Activated T-cell treated with anti-CD3 and anti-CD28 coated beads for 24 hours (primary cell): ENCODE measurements around the gene ACTA1.
"Not testable (repeated sequence)": the region's sequence is repeated elsewhere in the genome, so short reads cannot be mapped to it uniquely, and the experiment has no call there.

Experiments
- DNase-seq: peaks from one replicate; pipeline ENCODE4 v3.0.0-alpha.2; 2020; ENCODE audit warnings: low read depth

ACTA1 gene

DNA sequence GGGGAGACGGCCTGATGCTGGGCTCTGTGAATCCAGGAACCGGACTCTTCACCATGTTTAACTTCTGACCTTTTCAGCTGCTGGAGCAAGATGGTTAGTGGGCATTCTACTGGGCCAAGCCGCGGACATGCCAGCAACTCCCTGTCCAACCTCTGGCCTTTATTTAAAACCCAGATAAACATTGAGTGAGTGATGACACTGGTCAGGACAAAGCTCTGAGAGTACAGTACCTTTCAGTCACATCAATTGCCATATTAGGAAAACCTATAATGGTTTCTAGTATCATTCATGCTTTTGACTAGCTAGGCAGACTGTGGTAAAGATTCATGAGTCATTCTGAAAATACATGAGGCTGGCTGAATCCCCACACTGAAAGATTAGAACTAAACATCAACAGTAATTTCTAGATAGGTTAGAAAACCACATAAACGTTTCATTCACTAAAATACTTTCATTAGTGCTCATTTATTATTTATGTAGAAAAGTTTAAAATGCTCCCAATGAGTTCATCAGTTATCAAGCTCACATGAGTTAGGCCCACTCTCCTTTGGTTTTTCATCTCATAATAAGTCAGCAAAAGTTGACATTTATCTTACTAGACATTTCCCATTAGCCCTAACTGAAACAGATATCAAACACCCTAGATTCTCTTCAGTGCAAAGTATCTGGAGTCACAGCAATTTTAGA, 7.1 kb upstream of the ACTA1 start:
- no peak for DNase-seq

DNA sequence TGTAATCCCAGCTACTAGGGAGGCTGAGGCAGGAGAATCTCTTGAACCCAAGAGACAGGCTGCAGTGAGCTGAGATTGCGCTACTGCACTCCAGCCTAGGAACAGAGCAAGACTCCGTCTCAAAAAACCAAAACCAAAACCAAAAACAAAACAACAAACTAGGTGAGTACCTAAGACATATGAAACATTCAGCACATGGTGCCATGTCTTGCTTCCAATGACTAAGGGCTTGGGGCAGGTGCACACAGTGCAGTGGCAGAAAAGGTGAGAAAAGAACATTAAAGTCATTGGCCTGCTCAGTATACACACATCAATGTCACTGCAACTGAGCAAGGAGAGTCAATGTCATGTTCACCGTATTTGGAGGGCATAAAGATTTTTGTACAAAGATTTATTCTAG, 4.1 kb upstream of the ACTA1 start:
- no peak for DNase-seq

GRCh38 chr1:229437443-229437842, 3.5 kb upstream of the ACTA1 start:
- no peak for DNase-seq

DNA sequence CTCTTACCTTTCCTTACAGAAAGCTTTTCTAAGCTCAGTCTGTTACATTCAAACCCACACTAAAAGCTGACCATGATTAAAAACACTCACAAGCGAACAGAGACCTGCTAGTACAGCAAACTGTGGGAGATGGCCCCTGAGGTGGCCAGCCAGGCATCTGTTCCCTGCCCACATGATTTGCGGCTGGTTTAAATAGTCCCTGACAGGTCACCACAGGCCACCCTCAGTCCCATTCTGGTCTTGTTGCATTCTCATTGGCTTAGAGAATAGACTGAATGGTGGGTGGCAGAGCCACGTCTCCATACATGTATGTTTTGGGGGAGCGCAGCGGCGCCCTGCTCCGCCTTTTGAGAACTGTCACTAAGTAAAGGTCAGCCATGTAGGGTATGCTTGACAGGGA, 2.3 kb upstream of the ACTA1 start:
- no peak for DNase-seq

DNA sequence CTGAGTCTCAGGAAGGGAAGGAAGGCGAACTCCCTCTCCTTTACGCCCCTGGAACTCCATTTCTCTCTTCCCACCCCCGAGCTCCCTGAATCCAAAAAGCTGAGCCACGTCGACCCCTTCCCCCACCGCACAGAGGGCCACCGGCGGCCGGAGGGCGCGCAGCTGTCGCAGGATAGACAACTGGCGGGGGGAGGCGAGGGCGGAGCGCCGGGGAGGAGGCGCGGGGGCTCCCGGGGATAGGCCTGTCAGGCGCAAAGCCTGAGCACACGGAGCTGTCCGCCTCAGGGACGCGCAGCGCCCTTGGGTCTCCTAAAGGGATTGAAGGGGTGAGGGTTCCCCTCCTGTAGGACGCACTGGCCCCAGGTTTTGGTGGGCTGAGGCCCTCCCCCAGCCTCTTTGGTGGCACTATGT, 752 bp upstream of the ACTA1 start:
- no peak for DNase-seq

DNA sequence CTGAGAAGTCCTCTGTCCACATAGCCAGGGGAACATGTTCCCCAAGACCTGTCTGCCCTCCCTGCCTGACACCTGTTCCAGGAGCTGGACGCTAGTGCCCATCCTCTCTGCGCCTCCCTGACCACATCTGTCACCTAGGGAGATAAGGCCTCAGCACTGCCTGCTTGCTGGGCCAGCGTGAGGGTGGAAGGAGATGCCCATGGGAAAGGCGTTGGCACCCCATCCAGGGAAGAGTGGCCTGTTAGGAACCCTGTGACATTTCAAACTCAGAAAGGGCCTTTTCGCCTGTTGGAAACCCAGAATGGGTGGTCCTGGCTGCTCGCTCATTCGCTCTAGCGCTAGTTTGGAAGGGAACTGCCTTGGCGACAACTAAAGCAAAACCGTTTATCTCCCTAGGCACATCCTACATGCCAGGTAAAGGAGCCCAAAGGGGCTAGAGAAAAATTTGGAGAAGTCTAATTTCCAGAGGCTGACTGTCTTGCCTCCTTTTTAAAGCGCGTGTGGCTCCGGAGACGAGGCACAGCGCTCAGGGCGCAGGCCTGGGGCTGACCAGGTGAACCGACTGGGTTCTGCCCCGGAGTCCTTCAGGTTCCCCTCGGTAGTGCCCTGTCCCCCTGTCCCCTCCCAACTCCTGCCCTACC, 410 bp downstream of the ACTA1 start:
- DNase-seq, result no peak

GRCh38 chr1:229432905-229433304, 989 bp downstream of the ACTA1 start:
- DNase-seq, result no peak

DNA sequence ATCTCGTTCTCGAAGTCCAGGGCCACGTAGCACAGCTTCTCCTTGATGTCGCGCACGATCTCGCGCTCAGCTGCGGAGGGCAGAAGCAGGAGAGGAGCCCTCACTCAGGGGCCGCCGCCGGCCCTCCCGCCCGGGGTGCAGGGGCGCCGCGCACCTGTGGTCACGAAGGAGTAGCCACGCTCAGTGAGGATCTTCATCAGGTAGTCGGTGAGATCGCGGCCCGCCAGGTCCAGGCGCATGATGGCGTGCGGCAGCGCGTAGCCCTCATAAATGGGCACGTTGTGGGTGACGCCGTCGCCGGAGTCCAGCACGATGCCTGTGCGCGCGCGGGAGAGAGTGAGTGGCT, 1.8 kb downstream of the ACTA1 start:
- DNase-seq, result no peak

- DNase-seq, result no peak
These were observed 2.4 kb downstream of the ACTA1 start for GRCh38 chr1:229431284-229432115.

- DNase-seq, result peak; percentile 28
These were observed 3.1 kb downstream of the ACTA1 start for GRCh38 chr1:229430761-229431283.

GRCh38 chr1:229428256-229428655, 5.6 kb downstream of the ACTA1 start:
- DNase-seq, result no peak

- no peak for DNase-seq
These were observed 6.3 kb downstream of the ACTA1 start for GRCh38 chr1:229427572-229427971.

DNA sequence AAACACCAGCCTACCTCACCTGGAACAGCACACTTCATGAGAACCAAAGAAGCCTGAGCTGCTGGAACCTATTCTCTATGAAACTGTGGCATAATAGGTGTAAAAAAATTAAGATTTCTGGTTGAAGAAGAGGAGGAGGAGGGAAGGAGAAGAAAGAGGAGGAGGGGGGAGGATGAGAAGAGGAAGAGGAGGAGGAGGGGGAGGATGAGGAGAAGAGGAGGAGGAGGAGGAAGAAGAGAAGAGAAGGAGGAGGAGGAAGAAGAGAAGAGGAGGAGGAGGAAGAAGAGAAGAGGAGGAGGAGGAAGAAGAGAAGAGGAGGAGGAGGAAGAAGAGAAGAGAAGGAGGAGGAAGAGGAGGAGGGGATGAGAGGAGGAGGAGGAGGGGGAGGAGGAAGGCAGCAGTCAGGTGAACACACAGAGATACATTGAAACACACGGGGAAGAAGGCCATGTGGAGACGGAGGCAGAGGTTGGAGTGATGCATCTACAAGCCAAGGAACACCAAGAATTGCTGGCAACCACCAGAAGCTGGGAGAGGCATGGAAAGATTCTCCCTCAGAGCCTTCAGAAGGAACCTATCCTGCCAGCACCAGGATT, 8.2 kb downstream of the ACTA1 start:
- DNase-seq, result no peak

- no peak for DNase-seq
These were observed 13.1 kb downstream of the ACTA1 start for GRCh38 chr1:229420765-229421164.

DNA sequence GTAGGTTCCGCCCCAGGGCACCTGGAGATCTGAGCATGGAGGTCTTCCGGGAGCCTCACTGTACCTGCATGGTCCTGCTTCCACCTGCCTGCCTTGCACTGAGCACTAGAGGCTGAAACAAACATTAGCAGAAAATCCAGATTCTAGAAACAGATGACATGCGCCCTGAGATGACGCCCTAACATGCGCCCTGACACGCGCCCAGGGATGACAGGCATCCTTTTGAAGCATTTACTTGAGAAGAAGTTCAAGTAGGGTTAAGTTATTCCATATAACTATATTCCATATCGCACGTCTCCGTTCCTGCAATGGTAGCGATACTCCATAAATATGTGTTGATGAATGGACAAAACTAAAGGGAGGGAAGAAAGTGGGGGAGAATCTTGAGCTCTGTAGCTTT, 13.7 kb downstream of the ACTA1 start:
- DNase-seq, result no peak

DNA sequence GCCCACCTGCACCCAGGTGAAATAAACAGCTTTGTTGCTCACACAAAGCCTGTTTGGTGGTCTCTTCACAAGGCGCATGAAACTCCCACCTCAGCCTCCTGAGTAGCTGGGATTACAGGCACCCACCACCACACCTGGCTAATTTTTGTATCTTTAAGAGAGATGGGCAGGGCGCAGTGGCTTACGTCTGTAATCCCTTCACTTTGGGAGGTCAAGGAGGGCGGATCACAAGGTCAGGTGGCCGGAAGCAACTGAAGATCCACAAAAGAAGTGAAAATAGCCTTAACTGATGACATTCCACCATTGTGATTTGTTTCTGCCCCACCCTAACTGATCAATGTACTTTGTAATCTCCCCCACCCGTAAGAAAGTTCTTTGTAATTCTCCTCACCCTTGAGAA, 15.3 kb downstream of the ACTA1 start:
- DNase-seq, result not testable (repeated sequence)

- not testable (repeated sequence) for DNase-seq
These were observed 21.1 kb downstream of the ACTA1 start for GRCh38 chr1:229412810-229413209.

- DNase-seq, result no peak
These were observed 21.8 kb downstream of the ACTA1 start for GRCh38 chr1:229412056-229412455.

- DNase-seq, result no peak
These were observed 22.3 kb downstream of the ACTA1 start for GRCh38 chr1:229411434-229412055.

- DNase-seq, result no peak
These were observed 23.0 kb downstream of the ACTA1 start for GRCh38 chr1:229410692-229411433.

- no peak for DNase-seq
These were observed 23.6 kb downstream of the ACTA1 start for GRCh38 chr1:229410370-229410691.
